ENCODE data around the gene POLR2C. TPM values are rescaled to one million over a fixed set of nuclear protein-coding genes. Genes with fewer than 3 reads are reported as not detected.
A peak's percentile ranks its signal among the peaks of the same experiment; 100 is the strongest.

Gene POLR2C
- total and polyA plus RNA-seq, 2 of the 13 experiments (the other 11 are each of a cell fraction or from before 2014, with no cell fraction given) = 104 to 216 TPM

GRCh38 chr16:57485916-57486857, 23.7 kb downstream of the POLR2C start, which contains the start of gene DOK4 (continued):
- TF ChIP-seq MBD4 (IDR thresholded peaks at IDR 0.05; ENCODE audit: borderline replicate concordance, low read length) (no peak), ZNF772 (CRISPR knock-in tag; IDR thresholded peaks at IDR 0.05) (0 out of 2 replicates have a peak, but pooled peaks have one; percentile 28), TCF7 (IDR thresholded peaks at IDR 0.05; ENCODE audit: low read depth) (no peak), ZNF34 (CRISPR knock-in tag; IDR thresholded peaks at IDR 0.05; ENCODE audit: borderline replicate concordance) (no peak), TRIM22 (IDR thresholded peaks at IDR 0.05) (no peak), HOMEZ (CRISPR knock-in tag; IDR thresholded peaks at IDR 0.05; ENCODE audit: low read depth) (no peak), GABPB1 (CRISPR knock-in tag; IDR thresholded peaks at IDR 0.05) (peak; percentile 39; the same call in 1 of the 2 replicates), ZBTB25 (CRISPR knock-in tag; IDR thresholded peaks at IDR 0.05) (0 out of 2 replicates have a peak, but pooled peaks have one; percentile 22), PITX1 (CRISPR knock-in tag; IDR thresholded peaks at IDR 0.05) (no peak), MTF2 (CRISPR knock-in tag; IDR thresholded peaks at IDR 0.05; ENCODE audit: borderline replicate concordance) (no peak), CEBPZ (IDR thresholded peaks at IDR 0.05; ENCODE audit: low read length) (no peak), KDM2A (CRISPR knock-in tag; IDR thresholded peaks at IDR 0.05; ENCODE audit: borderline replicate concordance, low read depth) (no peak), TEF (CRISPR knock-in tag; IDR thresholded peaks at IDR 0.05) (no peak), MTF1 (CRISPR knock-in tag; IDR thresholded peaks at IDR 0.05) (no peak), RARG (CRISPR knock-in tag; IDR thresholded peaks at IDR 0.05; ENCODE audit: low read depth) (peak; percentile 28; the same call in 1 of the 2 replicates), ZSCAN30 (CRISPR knock-in tag; IDR thresholded peaks at IDR 0.05) (no peak), FOSL2 (CRISPR knock-in tag; IDR thresholded peaks at IDR 0.05) (no peak), ZNF414 (CRISPR knock-in tag; IDR thresholded peaks at IDR 0.05) (no peak), SP4 (CRISPR knock-in tag; IDR thresholded peaks at IDR 0.05) (peak; percentile 87; the same call in 1 of the 2 replicates), ZNF709 (CRISPR knock-in tag; IDR thresholded peaks at IDR 0.05) (no peak), ZFP36 (IDR thresholded peaks at IDR 0.05; ENCODE audit: borderline replicate concordance, low read depth, low read length, partially characterized antibody) (no peak)
